Tibial nerve (tissue), 4 donors: ENCODE results near the gene DDX10.

Experiments used
- CTCF ChIP-seq, 5 experiments: fragments of 200-600 bp in 3 of 5; fragments of 450-650 bp in 2 of 5; sonication (generic) in 3 of 5; IDR thresholded peaks; one replicate each; pipeline ENCODE4 v1.5.1; 2016 to 2019; ENCODE audit warnings: antibody characterized with exemption in 5 of 5, mild to moderate bottlenecking in 3 of 5, moderate library complexity in 2 of 5
- EP300 ChIP-seq, 2 donors: sonication (generic); formaldehyde crosslinking; IDR thresholded peaks; one replicate each; pipeline ENCODE4 v1.6.1; 2017; ENCODE audit warnings: antibody characterized with exemption in 2 of 2, mild to moderate bottlenecking in 1 of 2
- POLR2A ChIP-seq, 2 donors: fragments of 450-650 bp; IDR thresholded peaks; one replicate each; pipeline ENCODE4 v1.6.1; 2017; ENCODE audit warnings: antibody characterized with exemption in 2 of 2, mild to moderate bottlenecking in 2 of 2, moderate library complexity in 2 of 2

DNA sequence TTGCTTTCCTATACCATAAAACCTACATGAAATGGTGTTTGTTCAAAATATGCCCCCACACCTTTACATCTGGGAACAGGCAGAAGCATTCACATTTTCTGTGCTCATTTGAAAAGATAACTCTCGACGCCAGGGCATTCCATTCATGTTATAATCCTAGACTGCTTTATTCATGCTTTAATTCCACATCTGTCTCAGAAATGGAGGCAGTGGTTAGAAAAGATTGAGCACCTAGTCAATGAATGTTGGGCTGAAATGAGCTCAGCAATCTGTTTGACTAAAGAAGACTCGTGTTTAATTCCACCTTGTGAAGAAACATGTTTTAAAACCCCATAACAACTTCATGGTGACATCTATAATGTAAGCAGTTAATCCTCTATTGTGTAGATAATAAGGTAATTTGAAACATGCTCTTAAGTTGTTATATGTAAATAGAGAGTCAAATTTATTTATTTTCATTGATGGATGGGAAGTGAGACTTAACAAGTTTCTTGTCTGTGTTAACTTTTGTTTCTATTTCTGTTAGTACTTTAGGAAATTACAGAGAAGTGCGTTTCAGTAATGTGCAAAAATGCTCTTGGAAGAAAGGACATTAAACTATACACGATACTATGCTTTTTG lies 217.5 kb downstream of the DDX10 start:
- no peak for TF ChIP-seq CTCF (IDR thresholded peaks at IDR 0.05)
- no peak for TF ChIP-seq POLR2A (IDR thresholded peaks at IDR 0.05)
- no peak for TF ChIP-seq EP300 (IDR thresholded peaks at IDR 0.05)
